ENCODE results near the gene CFAP92.
"Not testable (repeated sequence)": the region's sequence is repeated elsewhere in the genome, so short reads cannot be mapped to it uniquely, and the experiment has no call there.

Gene CFAP92

DNA sequence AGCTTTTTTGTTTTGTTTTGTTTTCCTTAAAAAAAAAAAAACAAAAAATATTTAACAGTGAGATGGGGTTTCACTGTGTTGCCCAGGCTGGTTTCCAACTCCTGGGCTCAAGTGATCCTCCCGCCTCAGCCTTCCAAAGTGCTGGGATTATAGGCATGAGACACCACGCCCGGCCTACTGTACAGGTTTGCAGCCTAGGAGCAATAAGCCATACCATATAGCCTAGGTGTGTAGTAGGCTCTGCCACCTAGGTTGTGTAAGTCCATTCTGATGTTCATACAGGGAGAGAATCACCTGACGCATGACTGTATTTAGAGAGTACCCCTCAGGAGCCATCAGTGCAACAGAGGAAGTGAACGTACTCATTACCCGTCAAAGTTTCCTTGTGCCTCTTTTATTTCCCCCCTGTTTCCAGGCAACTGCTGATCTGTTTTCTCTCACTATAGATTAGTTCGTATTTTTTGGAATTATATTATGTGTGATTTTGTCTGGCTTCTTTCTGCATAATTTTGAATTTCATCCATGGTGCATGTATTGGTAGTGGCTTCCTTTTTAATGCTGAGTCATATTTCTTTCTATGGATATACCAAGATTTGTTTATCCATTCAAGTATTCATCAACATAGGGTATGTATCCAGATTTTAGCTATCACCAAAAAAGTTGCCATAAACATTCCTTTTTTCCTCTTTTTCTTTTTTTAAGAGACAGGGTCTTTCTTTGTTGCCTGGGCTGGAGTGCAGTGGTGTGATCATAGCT, 104.6 kb downstream of the CFAP92 start:
- DNase-seq (ENCODE audit: low read depth): no peak

DNA sequence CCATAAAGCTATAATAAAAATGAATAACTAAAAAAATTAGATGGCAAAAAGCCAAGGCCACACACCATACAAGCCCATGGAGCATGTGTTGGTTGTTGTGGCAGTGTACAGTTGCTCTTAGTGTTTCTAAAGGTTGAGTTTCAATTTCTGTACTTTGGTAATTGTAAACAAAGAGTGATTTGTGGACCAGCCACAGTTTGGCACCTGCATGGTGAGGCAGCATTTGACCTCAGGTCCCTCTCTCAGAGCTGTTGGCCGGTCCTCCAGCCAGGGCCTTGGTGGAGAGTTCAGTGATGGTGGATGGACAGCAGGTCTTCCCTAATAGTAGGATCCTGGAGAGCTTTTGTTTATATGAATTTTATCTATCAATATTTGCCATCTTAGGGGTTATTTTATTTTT, 108.9 kb downstream of the CFAP92 start:
- DNase-seq (ENCODE audit: low read depth): no peak

DNA sequence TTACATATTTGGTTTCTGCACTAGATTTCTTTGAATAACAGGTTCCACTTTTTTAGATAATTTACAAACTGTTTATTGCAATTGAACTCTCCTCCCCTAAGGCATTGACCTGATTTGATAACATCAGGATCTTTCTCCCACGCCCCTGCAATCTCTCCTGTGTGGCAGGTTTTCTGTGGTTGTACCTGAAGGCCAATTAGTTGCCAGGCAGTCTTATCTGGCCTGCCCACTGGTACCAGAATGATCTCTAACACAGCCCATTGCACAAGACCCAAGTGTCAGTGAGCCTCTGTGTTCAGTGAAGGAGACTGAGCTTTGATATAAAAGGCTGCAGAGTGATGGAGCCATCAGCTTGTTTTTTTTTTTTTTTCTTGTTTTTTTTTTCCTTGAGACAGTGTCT, 111.2 kb downstream of the CFAP92 start:
- no peak for DNase-seq (ENCODE audit: low read depth)

DNA sequence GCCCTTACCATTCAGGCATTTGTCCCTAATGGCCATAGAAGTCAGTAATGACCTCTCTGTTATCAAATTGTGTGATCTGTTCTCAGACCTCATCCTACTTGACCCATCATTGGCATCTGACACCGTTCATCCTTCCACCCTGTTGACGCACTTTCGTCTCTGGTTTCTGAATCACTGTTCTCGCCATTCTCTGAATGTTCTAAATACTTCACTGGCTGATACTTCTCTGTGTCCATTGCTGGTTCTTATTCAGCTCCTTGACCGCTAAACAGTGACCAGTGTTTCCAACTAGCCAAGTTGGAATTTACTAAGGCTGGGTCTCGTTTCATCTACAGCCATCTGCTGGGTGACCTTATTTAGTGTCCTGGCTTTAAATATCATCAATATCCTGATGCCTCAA, 112.3 kb downstream of the CFAP92 start:
- no peak for DNase-seq (ENCODE audit: low read depth)

DNA sequence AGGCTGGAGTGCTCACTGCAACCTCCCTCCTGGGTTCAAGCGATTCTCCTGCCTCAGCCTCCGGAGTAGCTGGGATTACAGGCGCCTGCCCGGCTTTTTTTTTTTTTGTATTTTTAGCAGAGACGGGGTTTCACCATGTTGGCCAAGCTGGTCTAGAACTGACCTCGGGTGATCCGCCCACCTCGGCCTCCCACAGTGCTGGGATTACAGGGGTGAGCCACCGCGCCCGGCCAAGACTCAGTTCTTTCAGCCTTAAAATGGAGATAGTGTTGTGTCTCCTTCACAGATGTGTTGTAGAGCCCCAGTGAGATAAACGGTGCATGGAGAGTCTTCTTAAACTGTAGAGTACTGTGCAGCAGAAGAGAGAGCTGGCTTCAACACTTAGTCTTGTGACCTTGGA, 113.4 kb downstream of the CFAP92 start:
- not testable (repeated sequence) for DNase-seq (ENCODE audit: low read depth)

DNA sequence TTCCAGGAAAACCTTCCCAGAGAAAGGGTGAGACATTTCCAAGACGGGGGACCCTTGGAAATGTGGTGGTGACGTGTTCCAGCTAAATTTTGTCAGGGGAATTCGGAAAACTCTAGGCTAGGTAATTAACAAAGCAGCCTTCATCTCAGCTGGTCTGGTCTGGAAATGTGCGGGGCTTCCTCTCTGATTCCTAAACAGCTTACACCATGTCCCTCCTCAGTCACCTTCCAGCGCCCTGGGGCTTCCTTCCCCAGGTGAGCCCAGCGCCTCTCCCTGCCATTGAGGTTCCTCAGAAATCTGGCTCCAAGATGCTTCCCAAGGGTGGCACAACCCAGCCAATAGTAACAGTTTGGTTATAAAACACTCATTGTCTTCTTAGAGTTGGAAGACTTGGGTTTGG, 113.9 kb downstream of the CFAP92 start:
- no peak for DNase-seq (ENCODE audit: low read depth)

DNA sequence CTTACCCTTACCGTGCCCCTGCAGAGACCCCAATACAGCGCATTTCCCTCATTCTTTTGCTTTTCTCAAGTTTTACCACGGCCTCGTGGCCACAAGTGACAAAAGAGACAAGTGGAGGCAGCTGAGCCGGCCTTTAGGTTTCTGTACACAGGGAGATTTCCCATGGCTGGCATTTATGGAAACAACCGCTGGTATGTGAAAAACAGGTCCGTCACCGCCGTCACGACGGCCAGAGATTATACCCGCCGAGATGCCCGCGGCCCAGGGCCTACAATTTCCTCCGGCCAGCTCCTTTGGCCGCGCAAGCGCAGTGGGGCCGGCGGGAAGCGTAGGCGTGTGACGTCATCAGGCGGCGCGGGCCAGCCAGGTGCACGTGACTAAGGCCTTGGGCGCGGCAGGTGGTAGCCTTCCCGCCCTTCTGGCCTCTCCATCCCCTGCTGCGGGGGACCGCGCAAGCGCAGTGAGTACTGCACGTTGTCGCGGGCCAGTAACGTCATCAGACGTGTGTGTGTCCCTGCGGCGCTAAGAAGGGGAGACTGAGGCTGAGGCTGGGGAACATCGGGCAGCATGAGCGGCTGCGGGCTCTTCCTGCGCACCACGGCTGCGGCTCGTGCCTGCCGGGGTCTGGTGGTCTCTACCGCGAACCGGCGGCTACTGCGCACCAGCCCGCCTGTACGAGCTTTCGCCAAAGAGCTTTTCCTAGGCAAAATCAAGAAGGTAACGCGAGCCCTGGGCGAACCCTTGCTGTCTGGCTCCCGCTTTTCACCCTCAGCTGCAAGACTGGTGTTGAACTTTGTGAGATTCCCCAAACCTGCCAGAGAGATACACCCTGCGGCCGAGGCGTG, 114.5 kb downstream of the CFAP92 start, which contains the start of gene ACAD9:
TSS of gene ACAD9 (plus strand) at position 496 of the 845 bp plus-strand sequence. CDS start at position 568, 72 bp downstream.
- peak; percentile 95 for DNase-seq (ENCODE audit: low read depth)

DNA sequence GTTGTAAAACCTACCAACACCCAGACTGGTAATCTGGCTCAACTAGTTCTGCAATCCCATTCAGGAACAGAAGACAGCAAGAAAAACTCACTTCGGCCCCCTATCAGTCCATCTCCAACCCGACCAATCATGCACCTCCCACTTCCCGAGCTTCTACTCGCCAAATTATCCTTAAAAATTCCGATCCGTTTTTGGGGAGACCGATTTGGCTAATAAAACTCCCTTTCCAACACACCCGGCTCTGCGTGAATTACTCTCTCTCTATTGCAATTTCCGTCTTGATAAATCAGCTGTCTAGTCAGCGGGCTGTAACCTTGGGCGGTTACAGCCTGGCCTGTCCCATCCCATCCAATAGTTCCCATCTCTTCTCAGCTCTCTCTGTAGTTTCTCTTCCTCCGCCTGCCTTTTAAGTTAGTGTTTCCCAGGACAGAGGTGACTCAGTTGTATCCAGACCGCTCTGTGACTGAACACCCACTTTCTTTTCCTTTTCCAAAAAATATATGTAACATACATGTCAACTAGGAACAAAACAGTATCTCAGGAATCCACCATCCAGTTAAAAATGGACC, 115.2 kb downstream of the CFAP92 start:
- peak; percentile 66 for DNase-seq (ENCODE audit: low read depth)

DNA sequence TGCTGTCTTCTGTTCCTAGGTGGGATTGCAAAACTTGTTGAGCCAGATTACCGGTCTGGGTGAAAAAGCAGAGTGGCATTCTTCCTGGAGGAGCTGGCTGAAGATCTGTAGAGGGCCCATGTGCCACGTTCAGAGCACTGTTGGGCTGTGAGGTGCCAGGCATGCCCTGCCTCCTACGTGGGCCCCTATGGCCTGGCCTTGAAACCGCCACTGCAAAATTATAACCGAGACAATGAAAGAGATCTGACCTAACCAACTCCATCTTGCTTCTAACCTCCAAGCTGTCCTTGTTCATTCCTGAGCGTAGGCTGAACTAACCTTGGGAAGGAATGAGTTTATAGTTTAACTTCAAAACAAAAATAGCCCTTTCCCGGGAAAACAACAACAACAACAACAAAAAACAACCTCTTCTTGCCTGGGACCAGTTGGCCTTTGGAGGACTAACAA, 115.8 kb downstream of the CFAP92 start:
- DNase-seq (ENCODE audit: low read depth): no peak

DNA sequence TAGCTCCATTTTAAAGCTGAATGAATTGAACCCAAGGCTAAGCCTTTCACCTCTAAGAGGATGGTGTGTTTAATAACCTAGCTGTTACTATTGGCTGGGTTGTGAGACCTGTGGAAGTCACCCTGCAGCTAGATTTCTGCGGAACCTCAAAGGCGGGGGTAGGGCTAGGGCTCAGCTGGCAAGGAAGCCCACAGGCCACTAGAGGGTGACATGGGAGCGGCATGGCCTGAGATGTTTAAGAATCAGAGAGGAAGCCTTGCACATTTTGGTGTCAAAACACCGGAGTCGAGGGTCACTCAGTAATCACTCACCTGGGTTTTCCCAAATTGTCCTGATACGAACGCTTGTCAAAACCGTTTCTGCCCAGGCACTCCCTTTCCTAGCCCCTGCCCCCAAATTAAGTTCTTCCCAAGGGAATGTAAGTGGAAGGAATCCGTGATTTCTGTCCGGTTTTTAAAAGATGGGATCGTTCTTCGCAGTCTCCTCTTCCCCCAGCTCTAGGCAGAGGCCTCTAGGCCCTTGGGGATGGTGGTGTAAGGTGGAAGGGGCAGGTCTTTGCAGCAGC, 118.2 kb downstream of the CFAP92 start:
- no peak for DNase-seq (ENCODE audit: low read depth)

DNA sequence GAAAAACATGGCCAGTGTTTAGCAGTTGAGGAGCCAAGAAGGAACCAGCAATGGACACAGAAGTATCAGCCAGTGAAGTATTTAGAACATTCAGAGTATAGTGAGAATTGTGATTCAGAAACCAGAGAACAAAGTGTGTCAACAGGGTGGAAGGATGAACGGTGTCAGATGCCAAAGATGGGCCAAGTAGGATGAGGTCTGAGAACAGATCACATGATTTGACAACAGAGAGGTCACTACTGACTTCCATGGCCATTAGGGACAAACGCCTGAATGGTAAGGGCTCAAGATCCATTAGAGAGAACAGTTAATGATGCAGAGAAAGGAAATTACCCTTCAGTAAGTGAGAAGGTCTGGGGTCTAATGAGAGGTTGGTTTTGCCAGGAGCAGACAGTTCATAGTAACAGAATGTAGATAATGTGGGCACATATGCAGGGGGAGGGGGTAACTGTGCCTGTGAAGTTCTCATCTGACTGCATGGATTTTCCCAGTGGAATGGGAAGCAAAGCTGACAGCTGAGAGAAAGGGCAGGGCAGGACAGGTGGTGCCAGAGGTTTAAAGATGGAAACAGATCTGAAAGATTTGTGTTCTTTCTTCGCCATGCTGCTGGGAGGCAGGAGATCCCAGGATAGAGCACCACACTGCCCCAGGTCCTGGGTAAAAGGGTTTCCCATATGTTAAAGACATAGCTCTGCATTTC, 119.2 kb downstream of the CFAP92 start:
- DNase-seq (ENCODE audit: low read depth): no peak

DNA sequence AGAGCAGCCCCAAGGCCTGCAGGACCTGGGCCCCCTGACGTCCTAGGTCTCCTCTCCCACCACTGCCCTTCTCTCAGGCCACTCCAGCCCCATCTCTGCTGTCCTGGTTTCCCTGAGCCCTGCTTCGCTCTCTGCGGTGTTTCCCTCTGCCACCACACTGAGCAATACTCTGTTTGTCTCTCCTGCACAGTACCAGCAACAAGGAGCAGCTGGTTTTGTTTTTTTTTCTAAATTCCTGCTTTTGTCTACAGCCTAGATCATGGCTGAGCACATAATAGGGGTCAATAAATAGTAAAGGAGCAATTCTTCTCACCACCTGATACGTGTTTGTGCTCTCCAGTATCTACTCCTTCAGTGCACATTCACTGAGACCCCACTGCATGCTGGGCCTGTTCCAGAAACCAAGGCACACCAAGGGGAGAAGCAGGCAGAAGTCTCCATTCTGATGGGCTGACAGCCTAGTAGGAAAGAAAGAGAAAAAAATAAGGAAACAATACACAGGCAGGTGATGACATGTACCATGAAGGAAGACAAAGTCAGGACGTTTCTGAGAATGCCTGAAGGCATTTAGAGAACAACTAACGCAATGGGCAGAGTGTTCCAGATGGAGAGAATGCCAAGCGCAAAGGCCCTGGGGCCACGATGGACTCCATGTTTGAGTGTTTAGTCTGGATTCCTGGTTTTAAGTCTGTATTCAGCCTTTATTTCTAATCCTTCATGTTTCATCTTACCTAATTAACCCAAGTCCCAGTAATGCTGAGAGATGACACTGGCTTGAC, 120.4 kb downstream of the CFAP92 start:
- DNase-seq (ENCODE audit: low read depth): no peak

DNA sequence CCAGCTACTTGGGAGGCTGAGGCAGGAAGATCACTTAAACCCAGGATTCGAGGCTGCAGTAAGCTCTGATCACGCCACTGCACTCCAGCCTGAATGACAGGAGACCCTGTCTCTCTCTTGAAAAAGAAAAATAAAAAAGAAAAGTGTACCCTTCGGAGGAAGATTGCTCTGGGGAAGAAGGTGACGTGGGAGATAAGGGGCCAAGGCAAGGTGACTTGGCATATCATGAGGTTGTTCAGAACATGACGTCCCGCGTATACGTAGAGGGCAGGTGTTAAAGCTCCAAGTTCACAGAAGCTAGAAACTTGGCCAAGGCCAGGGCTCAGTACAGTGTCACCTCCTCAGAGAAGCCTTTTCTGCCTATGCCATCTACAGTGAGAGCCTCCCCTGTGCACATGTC, 121.1 kb downstream of the CFAP92 start:
- no peak for DNase-seq (ENCODE audit: low read depth)

DNA sequence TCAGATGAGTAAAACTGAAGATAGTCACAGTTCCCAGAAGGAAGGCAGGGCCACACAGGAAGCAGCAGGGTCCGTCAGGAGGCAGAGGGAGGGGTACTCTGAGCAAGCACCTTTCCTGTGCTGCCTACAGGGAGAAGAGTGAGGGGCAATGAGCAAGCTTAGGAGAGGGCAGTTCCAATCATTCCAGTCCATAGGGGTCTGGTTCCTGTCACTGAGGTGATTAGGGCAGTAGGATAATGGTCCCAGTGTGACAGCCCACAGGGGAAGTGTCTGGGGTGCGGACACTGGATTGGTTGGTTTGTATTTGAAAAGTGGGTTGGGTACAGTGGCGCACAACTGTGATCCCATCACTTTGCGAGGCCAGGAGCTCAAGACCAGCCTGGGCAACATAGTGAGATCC, 121.6 kb downstream of the CFAP92 start:
- DNase-seq (ENCODE audit: low read depth): no peak

DNA sequence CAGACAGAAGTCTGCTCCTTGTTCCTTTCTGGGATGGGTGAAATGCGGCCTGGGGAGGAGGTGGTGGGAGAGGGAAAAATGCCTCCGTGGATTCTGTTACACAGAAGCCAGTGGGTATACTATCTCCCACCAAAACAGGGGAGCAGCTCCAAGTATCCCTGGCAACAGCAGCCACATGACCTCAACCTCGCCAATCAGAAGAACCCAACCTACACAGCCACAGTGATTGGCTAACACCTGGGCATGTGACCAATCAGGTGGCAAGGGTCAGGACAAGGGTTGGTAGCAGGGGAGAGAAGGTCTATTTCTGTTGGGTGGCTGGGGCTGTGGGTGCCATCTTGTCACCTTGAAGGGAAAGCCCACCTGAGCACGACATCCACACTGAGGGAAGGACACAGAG, 123.5 kb downstream of the CFAP92 start:
- DNase-seq (ENCODE audit: low read depth): no peak

DNA sequence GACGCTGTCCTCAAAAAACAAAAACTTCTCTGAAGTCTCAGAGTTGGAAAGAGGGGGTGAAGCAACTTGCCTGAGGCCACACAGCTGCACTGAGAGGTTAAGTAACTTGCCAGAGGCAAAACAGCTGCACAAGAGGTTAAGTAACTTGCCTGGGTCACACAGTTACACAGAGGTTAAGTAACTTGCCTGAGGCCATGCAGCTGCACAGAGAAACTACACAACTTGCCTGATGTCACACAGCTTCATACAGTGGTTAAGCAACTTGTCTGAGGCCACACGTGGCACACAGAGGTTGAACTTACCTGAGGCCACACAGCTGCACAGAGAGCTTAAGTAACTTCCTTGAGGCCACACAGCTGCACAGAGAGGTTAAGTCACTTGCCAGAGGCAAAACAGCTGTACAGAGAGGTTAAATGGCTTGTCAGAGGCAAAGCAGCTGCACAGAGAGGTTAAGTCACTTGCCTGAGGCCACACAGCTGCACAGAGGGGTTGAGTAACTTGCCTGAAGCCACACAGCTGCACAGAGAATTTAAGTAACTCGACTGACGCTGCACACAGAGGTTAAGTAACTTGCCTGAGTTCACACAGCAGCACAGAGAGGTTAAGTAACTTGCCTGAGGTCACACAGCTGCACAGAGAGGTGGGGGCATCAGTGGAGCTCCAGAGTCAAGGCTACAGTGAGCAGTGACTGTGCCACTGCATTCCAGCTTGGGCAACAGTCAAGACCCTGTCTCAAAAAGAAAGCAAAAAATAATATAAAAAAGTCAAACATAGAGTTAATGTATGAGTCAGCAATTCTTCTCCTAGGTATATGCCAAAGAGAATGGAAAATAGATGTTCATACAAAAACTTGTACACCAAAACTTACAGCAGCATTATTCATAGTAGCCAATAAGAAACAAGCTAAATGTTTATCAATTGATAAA, 126.4 kb downstream of the CFAP92 start:
- no peak for DNase-seq (ENCODE audit: low read depth)

DNA sequence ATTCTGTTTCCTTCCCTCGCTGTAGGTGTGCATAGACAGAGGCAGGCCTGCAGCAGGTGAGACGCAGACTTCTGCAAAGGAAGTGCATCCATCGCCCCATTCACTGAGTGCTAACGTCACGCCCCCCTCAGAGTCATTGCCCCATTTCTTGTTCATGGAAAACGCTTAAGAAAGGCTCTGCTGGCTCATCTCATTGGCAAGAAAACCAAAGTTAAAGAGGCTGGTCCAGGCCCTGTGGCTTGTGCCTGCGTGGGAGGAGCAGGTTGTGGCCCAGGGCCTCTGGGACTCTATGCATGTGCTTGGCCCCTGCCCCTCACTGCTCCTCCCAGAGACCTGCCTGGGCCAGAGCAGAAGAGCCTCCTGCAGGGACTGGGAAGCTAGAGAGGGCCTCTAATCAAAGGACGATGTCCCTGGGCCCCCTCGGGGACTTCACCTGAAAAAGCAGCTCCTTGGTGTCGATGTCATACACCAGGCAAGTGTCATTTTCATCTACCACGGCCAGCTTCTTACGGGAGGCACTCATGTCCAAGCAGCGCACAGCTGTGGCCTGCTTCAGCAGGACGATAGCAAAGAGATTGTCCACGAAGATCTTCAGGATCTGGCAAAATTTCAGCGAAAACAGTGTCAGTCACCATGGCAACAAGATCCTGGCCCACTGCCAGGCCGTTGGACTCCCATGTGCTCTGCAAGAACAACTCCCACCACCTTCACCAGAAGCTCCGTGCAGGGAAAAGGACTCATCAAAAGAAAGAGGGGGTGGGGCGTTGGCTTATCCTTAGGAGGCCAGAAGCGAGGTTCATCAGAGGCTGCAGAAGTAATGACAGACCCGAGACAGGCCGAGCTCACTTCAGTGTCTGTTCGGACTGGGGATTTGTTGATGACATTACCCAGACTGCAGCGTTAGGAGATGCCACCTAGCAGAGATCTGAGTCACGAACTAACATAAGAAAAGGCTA, 128.7 kb downstream of the CFAP92 start:
- DNase-seq (ENCODE audit: low read depth): peak; percentile 78

DNA sequence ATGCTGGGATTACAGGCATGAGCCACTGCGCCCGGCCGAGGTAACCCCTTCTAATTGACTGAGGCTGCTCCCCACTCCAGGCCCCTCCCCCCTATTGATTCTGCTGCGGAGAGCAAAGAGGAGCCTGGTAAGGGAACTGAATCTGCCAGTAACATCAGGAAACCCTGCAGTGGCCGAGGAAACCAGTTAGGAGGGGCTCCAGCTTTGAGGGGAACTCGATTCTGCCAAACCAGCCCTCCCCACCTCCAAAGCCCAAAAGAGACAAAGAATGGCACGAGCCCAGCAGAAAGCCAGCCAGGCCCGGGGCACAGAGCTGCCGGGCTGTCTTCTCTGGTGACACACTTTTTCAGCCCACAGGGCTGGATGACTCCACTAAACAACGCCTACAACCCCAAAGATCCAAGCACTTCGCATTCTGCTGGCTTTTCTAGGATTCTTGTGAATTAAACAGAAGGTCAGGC, 129.5 kb downstream of the CFAP92 start:
- DNase-seq (ENCODE audit: low read depth): no peak

DNA sequence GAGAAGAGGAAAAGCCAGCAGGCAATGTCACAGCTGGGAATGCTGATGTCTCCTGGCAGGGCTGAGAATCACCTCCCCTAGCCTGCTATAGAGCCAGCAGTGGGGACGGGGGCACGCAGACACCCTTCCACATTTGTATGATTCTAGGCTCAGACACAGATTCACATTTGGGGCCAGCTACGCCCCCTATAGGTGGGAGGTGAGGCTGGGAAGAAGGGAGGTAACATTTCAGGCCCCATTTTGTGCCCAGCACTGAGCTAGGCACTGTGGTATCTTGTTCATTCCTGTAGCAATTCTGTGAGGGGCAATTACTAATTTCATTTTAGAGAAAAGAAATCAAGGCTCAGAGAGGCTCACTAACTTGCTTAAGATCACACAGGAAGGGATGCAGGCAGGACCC, 130.3 kb downstream of the CFAP92 start:
- no peak for DNase-seq (ENCODE audit: low read depth)

Measured in amniotic epithelial cell (primary cell).